Panc1 (cell line): ENCODE results near the gene SCRN2. TPM values are rescaled to one million over a fixed set of nuclear protein-coding genes. Genes with fewer than 3 reads are reported as not detected.

ENCODE experiments used
- ATAC-seq: fragments of 200-7000 bp; cut with Tn5 transposase; 2 replicates; pipeline ENCODE4 v1.9.1; 2020; ENCODE audit warnings: mild to moderate bottlenecking, moderate library complexity
- BruUV-seq: library from RNA; stranded (reverse); fragments of 400-500 nt; replicated peaks from 2 replicates; lab custom pipeline; 2021; lab: Mats Ljungman, UMichigan
- CTCF ChIA-PET: fragments of 300-600 bp; sonication (Branson Sonifier 250); formaldehyde crosslinking; loops from one replicate; lab custom pipeline; 2022; ENCODE audit warnings: antibody characterized with exemption; lab: Charles Lee
- POLR2A ChIA-PET: fragments of 300-600 bp; sonication (Branson Sonifier 250); formaldehyde crosslinking; loops from one replicate; lab custom pipeline; 2022; ENCODE audit warnings: antibody characterized with exemption; lab: Charles Lee
- DNase-seq: peaks from one replicate; pipeline ENCODE4 v3.0.0-alpha.2; 2010; ENCODE audit warnings: low read depth, low spot score
- H3K27ac ChIP-seq: 2 replicates; pipeline ENCODE4 v1.5.1; 2011; ENCODE audit warnings: mild to moderate bottlenecking, low read length, inconsistent platforms
- H3K27me3 ChIP-seq: fragments of 200-500 bp; sonication (Bioruptor generic); 2 replicates; pipeline ENCODE4 v1.6.0; 2014; ENCODE audit warnings: low read length, inconsistent platforms; ENCODE audit not compliant: control insufficient read depth, insufficient read depth
- H3K36me3 ChIP-seq: fragments of 200-500 bp; sonication (Bioruptor generic); 2 replicates; pipeline ENCODE4 v1.5.1; 2014; ENCODE audit warnings: inconsistent platforms, mild to moderate bottlenecking, low read length, moderate library complexity; ENCODE audit not compliant: control insufficient read depth, insufficient read depth
- H3K4me1 ChIP-seq: 2 replicates; pipeline ENCODE4 v1.5.1; 2011; ENCODE audit warnings: inconsistent platforms, mild to moderate bottlenecking, low read length, moderate library complexity; ENCODE audit not compliant: control insufficient read depth, insufficient read depth
- H3K4me3 ChIP-seq, 2 experiments: 2 replicates each; pipeline ENCODE4 v1.5.1; 2011 to 2012; ENCODE audit warnings: low read depth in 2 of 2, low read length in 2 of 2, mild to moderate bottlenecking in 2 of 2, inconsistent platforms in 1 of 2, moderate library complexity in 1 of 2
- H3K9me3 ChIP-seq: fragments of 200-500 bp; sonication (Bioruptor generic); 2 replicates; pipeline ENCODE4 v1.5.1; 2014; ENCODE audit warnings: low read depth, mild to moderate bottlenecking, inconsistent platforms, low read length, moderate library complexity; ENCODE audit not compliant: control insufficient read depth, insufficient read depth
- CTCF ChIP-seq: fragments of 450-650 bp; IDR thresholded peaks from 2 replicates; pipeline ENCODE4 v1.5.1; 2017; ENCODE audit warnings: mild to moderate bottlenecking
- POLR2AphosphoS5 ChIP-seq: IDR thresholded peaks from 2 replicates; pipeline ENCODE4 v1.6.1; 2012; ENCODE audit warnings: mild to moderate bottlenecking, low read depth, low read length, moderate library complexity
- REST ChIP-seq, 2 experiments: IDR thresholded peaks; 2 replicates each; pipeline ENCODE4 v1.6.1; 2011 to 2012; ENCODE audit warnings: low read depth in 2 of 2, control low read depth in 1 of 2, low read length in 1 of 2, mild to moderate bottlenecking in 1 of 2, moderate library complexity in 1 of 2; ENCODE audit not compliant: insufficient read depth in 1 of 2
- SIN3A ChIP-seq: IDR thresholded peaks from 2 replicates; pipeline ENCODE4 v1.6.1; 2012; ENCODE audit warnings: low read depth, mild to moderate bottlenecking, low read length, moderate library complexity, borderline replicate concordance; ENCODE audit not compliant: insufficient read depth
- TCF7L2 ChIP-seq: IDR thresholded peaks from 2 replicates; pipeline ENCODE4 v1.6.1; 2011; ENCODE audit warnings: mild to moderate bottlenecking, low read depth, low read length, inconsistent platforms
- in situ Hi-C: cut with HindIII; loops from 2 replicates; pipeline ENCODE4 v1.10.0; 2016; ENCODE audit warnings: low sequenced_read_pairs, low pct_unique_long_range_greater_than_20kb
- intact Hi-C: fragments of 100-400 bp; cut with micrococcal nuclease; formaldehyde crosslinking; loops from one replicate; pipeline ENCODE4 v1.10.0; 2022; ENCODE audit not compliant: unreplicated experiment
- total RNA-seq: library from RNA; stranded (reverse); gene quantifications from one replicate; pipeline ENCODE4 v1.2.1, GENCODE V29; 2021; ENCODE audit not compliant: unreplicated experiment

SCRN2 gene
- total RNA-seq, 1 experiment from 2014 or later, result 34.9 TPM

- POLR2A ChIA-PET, result no interaction called here
These were observed 41.2 kb upstream of the SCRN2 start for GRCh38 chr17:47882247-47882646.

GRCh38 chr17:47879776-47880454 lies 38.8 kb upstream of the SCRN2 start:
- BruUV-seq, result no TSS peak

More at GRCh38 chr17:47882247-47882646, 41.2 kb upstream of the SCRN2 start:
- 0 out of 2 replicates have a peak overlapping the region, but pooled peaks have one; percentile 5 for H3K27ac ChIP-seq
- no peaks in the 10 kb centered on the region for H3K9me3 ChIP-seq
- CTCF ChIA-PET, result interaction anchor here (0.7 to 0.8 kb wide), 2 partner anchors 12 to 45 kb away, joined by 3 to 4 read pairs; no protein-coding TSS in a partner anchor
- intact Hi-C loops (no loop called here), in situ Hi-C loops (no loop called here)
- no peaks in the 10 kb centered on the region for H3K27me3 ChIP-seq
- peaks cover 12% of the 10 kb centered on the region; the same call in 1 of the 2 replicates for H3K4me1 ChIP-seq
- H3K4me3 ChIP-seq, result no peak overlapping the region
- no TSS peak for BruUV-seq
- no peak for ATAC-seq
- no peak for DNase-seq
- TF ChIP-seq POLR2AphosphoS5, result no peak
- no peak for TF ChIP-seq CTCF
- TF ChIP-seq TCF7L2, result no peak
- TF ChIP-seq REST (IDR thresholded peaks at IDR 0.05; ENCODE audit: insufficient read depth in 1 of 2, low read depth in 2 of 2, low read length in 1 of 2), result no peak
- TF ChIP-seq SIN3A, result no peak
- no peaks in the 10 kb centered on the region for H3K36me3 ChIP-seq

More at GRCh38 chr17:47879776-47880454, 38.8 kb upstream of the SCRN2 start:
- CTCF ChIA-PET, result interaction anchor here (0.6 kb wide), 1 partner anchor 8 kb away, joined by 4 read pairs; no protein-coding TSS in a partner anchor
- Histone ChIP-seq H3K36me3 (no peaks in the 10 kb centered on the region), H3K9me3 (no peaks in the 10 kb centered on the region), H3K4me3 (no peak overlapping the region), H3K27ac (no peak overlapping the region), H3K4me1 (peaks cover 8% of the 10 kb centered on the region; the same call in 1 of the 2 replicates), H3K27me3 (no peaks in the 10 kb centered on the region)
- POLR2A ChIA-PET, result no interaction called here
- in situ Hi-C loops (no loop called here), intact Hi-C loops (no loop called here)
- no peak for TF ChIP-seq SIN3A
- no peak for TF ChIP-seq TCF7L2
- no peak for TF ChIP-seq CTCF
- no peak for TF ChIP-seq REST (IDR thresholded peaks at IDR 0.05; ENCODE audit: insufficient read depth in 1 of 2, low read depth in 2 of 2, low read length in 1 of 2)
- no peak for TF ChIP-seq POLR2AphosphoS5
- DNase-seq, result no peak
- ATAC-seq, result no peak
